DND-41 (cell line): ENCODE measurements around the gene GAN.

Experiments
- ATAC-seq: fragments of 200-7000 bp; cut with Tn5 transposase; 3 replicates; pipeline ENCODE4 v1.9.1; 2021; ENCODE audit warnings: low read depth; ENCODE audit not compliant: insufficient read depth
- DNase-seq: peaks from one replicate; pipeline ENCODE4 v3.0.0-alpha.2; 2020
- H2AFZ ChIP-seq: 2 replicates; pipeline ENCODE4 v1.6.0; 2012; ENCODE audit warnings: low read depth, low read length
- H3K27ac ChIP-seq: 2 replicates; pipeline ENCODE4 v1.5.1; 2012; ENCODE audit warnings: low read length, inconsistent platforms
- H3K27me3 ChIP-seq: fragments of 200-600 bp; sonication (generic); 2 replicates; pipeline ENCODE4 v1.6.0; 2012; ENCODE audit warnings: low read length, mild to moderate bottlenecking, inconsistent platforms; ENCODE audit not compliant: insufficient read depth, poor library complexity
- H3K36me3 ChIP-seq: 2 replicates; pipeline ENCODE4 v1.5.1; 2012; ENCODE audit warnings: low read length, inconsistent platforms; ENCODE audit not compliant: insufficient read depth
- H3K4me1 ChIP-seq: 2 replicates; pipeline ENCODE4 v1.5.1; 2012; ENCODE audit warnings: mild to moderate bottlenecking, low read length; ENCODE audit not compliant: insufficient read depth
- H3K4me2 ChIP-seq: 2 replicates; pipeline ENCODE4 v1.6.0; 2012; ENCODE audit warnings: mild to moderate bottlenecking, moderate library complexity, low read length, inconsistent platforms; ENCODE audit not compliant: insufficient read depth
- H3K4me3 ChIP-seq, 2 experiments: fragments of 200-600 bp in 1 of 2; shearing (Covaris generic) in 1 of 2; 2 replicates each; pipeline ENCODE4 v1.5.1; 2012 to 2016; ENCODE audit warnings: inconsistent platforms in 2 of 2, low read length in 2 of 2, mild to moderate bottlenecking in 2 of 2, low read depth in 1 of 2, moderate library complexity in 1 of 2
- H3K79me2 ChIP-seq: 2 replicates; pipeline ENCODE4 v1.6.0; 2012; ENCODE audit warnings: low read length, inconsistent platforms; ENCODE audit not compliant: insufficient read depth
- H3K9ac ChIP-seq: 2 replicates; pipeline ENCODE4 v1.6.0; 2012; ENCODE audit warnings: low read depth, mild to moderate bottlenecking, inconsistent platforms, low read length, moderate library complexity
- H3K9me3 ChIP-seq: 2 replicates; pipeline ENCODE4 v1.5.1; 2012; ENCODE audit warnings: low read length, moderate library complexity, mild to moderate bottlenecking, inconsistent platforms; ENCODE audit not compliant: insufficient read depth, severe bottlenecking
- H4K20me1 ChIP-seq: 2 replicates; pipeline ENCODE4 v1.6.0; 2012; ENCODE audit warnings: low read length; ENCODE audit not compliant: insufficient read depth
- EZH2 ChIP-seq: IDR thresholded peaks from 3 replicates; pipeline ENCODE4 v1.6.1; 2012; ENCODE audit warnings: borderline replicate concordance, low read depth, mild to moderate bottlenecking, moderate library complexity, low read length, inconsistent platforms; ENCODE audit not compliant: severe bottlenecking
- TF ChIP-seq, protein P1 (sequence below): IDR thresholded peaks from 2 replicates; pipeline ENCODE4 v1.5.1; 2012; ENCODE audit warnings: borderline replicate concordance, low read length, moderate library complexity, mild to moderate bottlenecking; ENCODE audit not compliant: poor library complexity, severe bottlenecking; ENCODE audit errors: extremely low read depth

GAN gene

DNA sequence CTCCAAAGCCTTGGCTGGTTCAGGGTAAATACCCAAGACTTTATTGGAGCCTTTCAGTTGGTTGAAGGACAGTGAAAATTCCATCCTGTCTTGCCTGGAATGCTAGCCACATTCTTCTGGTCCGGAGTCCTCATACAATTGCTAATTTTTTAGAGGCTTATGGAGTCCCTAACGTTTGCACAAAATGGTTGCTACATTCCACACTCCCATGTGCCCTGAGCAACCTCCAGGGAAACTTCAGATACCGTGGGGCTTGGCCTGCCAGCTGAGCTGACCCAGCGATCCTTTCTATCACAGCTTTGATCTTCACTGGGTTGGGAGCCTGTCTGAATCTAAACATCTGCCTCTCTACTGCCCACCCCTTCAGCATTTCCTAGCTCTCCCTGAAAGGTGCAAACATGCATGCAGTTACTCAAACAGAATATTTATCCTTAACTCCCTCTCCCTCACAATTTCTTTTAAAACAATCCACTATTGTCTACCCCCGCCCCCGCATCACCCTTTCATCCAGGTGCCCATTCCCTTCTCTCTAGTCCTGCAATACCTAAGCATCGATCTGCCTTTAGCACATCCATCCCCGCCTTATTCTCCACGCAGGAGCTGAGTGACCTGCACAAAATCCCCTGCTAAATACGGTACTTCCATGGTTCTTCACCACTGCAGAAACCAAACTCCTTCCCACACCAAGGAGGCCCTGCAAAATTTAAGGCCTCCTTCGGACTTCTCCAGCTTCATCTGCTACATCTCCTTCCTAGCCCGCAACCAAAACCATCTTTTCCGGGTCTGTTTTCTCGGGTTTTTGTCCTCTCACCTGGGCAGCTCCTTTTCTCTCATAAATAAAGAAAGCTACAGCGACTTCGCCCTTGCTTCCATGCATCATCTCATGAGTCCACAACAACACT, 810 bp upstream of the GAN start:
- Histone ChIP-seq H3K4me3 (peak overlapping the region; percentile 80 to 96), H3K4me2 (peak overlapping the region; percentile 94), H3K27ac (peak overlapping the region; percentile 84), H4K20me1 (peaks cover 20% of the 10 kb centered on the region; the same call in 1 of the 2 replicates), H3K79me2 (peaks cover 58% of the 10 kb centered on the region), H3K9me3 (no peaks in the 10 kb centered on the region), H3K27me3 (no peaks in the 10 kb centered on the region), H3K4me1 (peaks cover 42% of the 10 kb centered on the region), H2AFZ (peak overlapping the region; percentile 93), H3K36me3 (no peaks in the 10 kb centered on the region; the same call in 1 of the 2 replicates), H3K9ac (peak overlapping the region; percentile 82)
- ATAC-seq (no peak), DNase-seq (peak; percentile 6)
- no peak for TF ChIP-seq EZH2
- TF ChIP-seq, protein P1, sequence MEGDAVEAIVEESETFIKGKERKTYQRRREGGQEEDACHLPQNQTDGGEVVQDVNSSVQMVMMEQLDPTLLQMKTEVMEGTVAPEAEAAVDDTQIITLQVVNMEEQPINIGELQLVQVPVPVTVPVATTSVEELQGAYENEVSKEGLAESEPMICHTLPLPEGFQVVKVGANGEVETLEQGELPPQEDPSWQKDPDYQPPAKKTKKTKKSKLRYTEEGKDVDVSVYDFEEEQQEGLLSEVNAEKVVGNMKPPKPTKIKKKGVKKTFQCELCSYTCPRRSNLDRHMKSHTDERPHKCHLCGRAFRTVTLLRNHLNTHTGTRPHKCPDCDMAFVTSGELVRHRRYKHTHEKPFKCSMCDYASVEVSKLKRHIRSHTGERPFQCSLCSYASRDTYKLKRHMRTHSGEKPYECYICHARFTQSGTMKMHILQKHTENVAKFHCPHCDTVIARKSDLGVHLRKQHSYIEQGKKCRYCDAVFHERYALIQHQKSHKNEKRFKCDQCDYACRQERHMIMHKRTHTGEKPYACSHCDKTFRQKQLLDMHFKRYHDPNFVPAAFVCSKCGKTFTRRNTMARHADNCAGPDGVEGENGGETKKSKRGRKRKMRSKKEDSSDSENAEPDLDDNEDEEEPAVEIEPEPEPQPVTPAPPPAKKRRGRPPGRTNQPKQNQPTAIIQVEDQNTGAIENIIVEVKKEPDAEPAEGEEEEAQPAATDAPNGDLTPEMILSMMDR = no peak

DNA sequence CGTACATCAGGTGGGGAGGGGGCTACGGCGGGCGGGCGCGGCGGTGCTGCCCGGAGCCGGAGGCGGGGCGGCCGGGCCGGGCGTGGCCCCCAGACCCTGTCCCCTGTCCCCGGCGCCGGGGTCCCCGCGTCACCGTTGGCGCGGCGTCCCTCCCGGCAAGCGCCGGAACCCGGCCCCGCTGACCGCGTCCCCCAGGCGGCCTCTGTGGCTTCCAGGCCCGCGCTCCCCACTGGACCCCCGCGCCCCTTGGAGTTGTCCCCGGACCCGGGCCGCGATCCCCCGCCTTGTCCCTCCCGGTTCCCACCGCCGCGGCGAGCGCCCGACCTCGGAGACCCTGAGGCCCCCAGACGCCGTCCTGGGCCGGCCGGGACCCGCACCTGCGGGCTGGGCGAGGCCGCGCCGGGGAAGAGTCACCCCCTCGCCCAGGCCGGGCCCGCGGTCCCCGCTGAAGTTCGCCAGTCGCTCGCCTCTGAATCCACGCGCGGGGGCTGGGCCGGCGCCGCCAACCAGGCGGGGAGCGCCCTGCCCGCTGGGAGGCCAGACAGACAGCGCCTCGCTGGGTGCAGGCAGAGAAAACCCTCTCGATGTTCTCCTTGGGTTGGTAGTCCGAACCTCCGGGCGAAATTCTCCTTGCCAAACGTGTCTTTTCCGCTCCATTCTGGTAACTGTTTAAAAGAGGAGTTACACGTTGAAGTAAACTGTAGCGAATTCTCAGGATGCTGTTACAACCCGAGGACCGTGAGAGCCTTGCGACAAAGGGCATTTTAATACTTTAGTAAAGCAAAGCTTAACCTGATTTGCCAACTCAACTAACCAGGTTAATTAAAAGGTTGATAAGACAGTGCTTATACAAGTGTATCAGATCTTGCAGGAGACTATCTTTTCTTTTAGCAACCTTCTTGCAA, 761 bp downstream of the GAN start:
- Histone ChIP-seq H3K36me3 (no peaks in the 10 kb centered on the region; the same call in 1 of the 2 replicates), H3K4me2 (peak overlapping the region; percentile 94), H3K27ac (peak overlapping the region; percentile 69), H3K4me3 (peak overlapping the region; percentile 80 to 96), H4K20me1 (peaks cover 25% of the 10 kb centered on the region; the same call in 1 of the 2 replicates), H3K27me3 (no peaks in the 10 kb centered on the region), H3K9ac (peak overlapping the region; percentile 82), H3K9me3 (no peaks in the 10 kb centered on the region), H3K79me2 (peaks cover 70% of the 10 kb centered on the region), H2AFZ (peak overlapping the region; percentile 92), H3K4me1 (peaks cover 42% of the 10 kb centered on the region)
- DNase-seq = peak; percentile 32
- ATAC-seq = peak; percentile 8; the same call in 1 of the 3 replicates
- TF ChIP-seq EZH2 = no peak
- TF ChIP-seq, protein P1 = no peak

DNA sequence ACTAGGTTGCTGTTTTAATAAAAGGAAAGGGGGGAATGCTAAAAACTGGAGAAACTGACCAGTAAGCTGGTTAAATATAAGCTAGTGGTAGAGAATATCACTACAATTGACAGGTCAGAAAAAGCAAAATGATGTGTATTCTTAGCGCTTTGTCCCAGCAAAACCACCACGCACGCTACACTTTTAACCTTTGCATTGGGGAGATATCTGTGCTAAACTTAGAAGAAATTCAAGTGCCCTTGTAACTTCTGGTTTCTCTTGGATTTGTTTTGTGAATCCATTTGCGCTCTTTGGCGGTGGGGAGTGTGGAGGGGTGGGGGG, 1.4 kb downstream of the GAN start:
- peak overlapping the region; percentile 82 for H3K9ac ChIP-seq
- no peak overlapping the region for H3K27ac ChIP-seq
- peaks cover 75% of the 10 kb centered on the region for H3K79me2 ChIP-seq
- H4K20me1 ChIP-seq = peaks cover 23% of the 10 kb centered on the region; the same call in 1 of the 2 replicates
- ATAC-seq (no peak), DNase-seq (no peak)
- no peak overlapping the region for H2AFZ ChIP-seq
- H3K27me3 ChIP-seq = no peaks in the 10 kb centered on the region
- peak overlapping the region in 1 of 2 experiments; percentile 80; a peak in 3 of 4 replicates for H3K4me3 ChIP-seq
- TF ChIP-seq, protein P1 = no peak
- TF ChIP-seq EZH2 = no peak
- H3K9me3 ChIP-seq = no peaks in the 10 kb centered on the region
- no peaks in the 10 kb centered on the region; the same call in 1 of the 2 replicates for H3K36me3 ChIP-seq
- H3K4me1 ChIP-seq = peaks cover 42% of the 10 kb centered on the region
- H3K4me2 ChIP-seq = peak overlapping the region; percentile 94
